CD14-positive monocyte (primary cell): ENCODE measurements around the gene CELSR1. TPM values are rescaled to one million over a fixed set of nuclear protein-coding genes. Genes with fewer than 3 reads are reported as not detected.
A peak's percentile ranks its signal among the peaks of the same experiment; 100 is the strongest.

Source experiments
- DNase-seq, 3 donors: peaks; one replicate each; pipeline ENCODE4 v3.0.0-alpha.2; 2011 to 2022
- H2AFZ ChIP-seq: 2 replicates; pipeline ENCODE4 v1.6.0; 2012; ENCODE audit warnings: mild to moderate bottlenecking, low read depth, low read length, inconsistent platforms; ENCODE audit not compliant: insufficient read depth, poor library complexity, severe bottlenecking
- H3K27ac ChIP-seq, 2 donors: 1 replicate in 1 of 2; 2 replicates in 1 of 2; pipeline ENCODE4 v1.5.1; 2012 to 2013; ENCODE audit warnings: low read length in 2 of 2, control low read depth in 1 of 2, inconsistent platforms in 1 of 2, low read depth in 1 of 2, mild to moderate bottlenecking in 1 of 2
- H3K27me3 ChIP-seq, 2 donors: one replicate each; pipeline versions ENCODE4 v1.6.0 to v1.6.1; 2011 to 2013; ENCODE audit warnings: low read length in 2 of 2; ENCODE audit not compliant: control insufficient read depth in 2 of 2, insufficient read depth in 2 of 2
- H3K36me3 ChIP-seq, 2 donors: replicated peaks in 1 of 2; 1 replicate in 1 of 2; 2 replicates in 1 of 2; pipeline versions ENCODE4 v1.5.1 to v1.6.1; 2012 to 2013; ENCODE audit warnings: low read length in 2 of 2, control low read depth in 1 of 2, inconsistent platforms in 1 of 2, mild to moderate bottlenecking in 1 of 2; ENCODE audit not compliant: insufficient read depth in 2 of 2, control insufficient read depth in 1 of 2
- H3K4me1 ChIP-seq, 2 donors: 1 replicate in 1 of 2; 2 replicates in 1 of 2; pipeline versions ENCODE4 v1.5.1 to v1.6.1; 2012 to 2013; ENCODE audit warnings: low read length in 2 of 2, control low read depth in 1 of 2, inconsistent platforms in 1 of 2, mild to moderate bottlenecking in 1 of 2, moderate library complexity in 1 of 2; ENCODE audit not compliant: insufficient read depth in 2 of 2, control insufficient read depth in 1 of 2
- H3K4me2 ChIP-seq: replicated peaks from 2 replicates; pipeline ENCODE3; 2012; ENCODE audit warnings: low read length, moderate library complexity, mild to moderate bottlenecking; ENCODE audit not compliant: poor library complexity, severe bottlenecking; ENCODE audit errors: extremely low read depth
- H3K4me3 ChIP-seq, 3 experiments: fragments of 200-600 bp in 1 of 3; sonication (generic) in 1 of 3; replicated peaks in 1 of 3; 1 replicate in 2 of 3; 2 replicates in 1 of 3; pipeline ENCODE4 v1.5.1; 2011 to 2013; ENCODE audit warnings: low read length in 3 of 3, mild to moderate bottlenecking in 3 of 3, control low read depth in 2 of 3, low read depth in 2 of 3, inconsistent platforms in 1 of 3, moderate library complexity in 1 of 3
- H3K79me2 ChIP-seq: 2 replicates; pipeline ENCODE4 v1.6.0; 2012; ENCODE audit warnings: mild to moderate bottlenecking, control low read depth, inconsistent platforms, low read length, moderate library complexity; ENCODE audit not compliant: insufficient read depth
- H3K9ac ChIP-seq: 2 replicates; pipeline ENCODE4 v1.6.0; 2017; ENCODE audit warnings: low read length, mild to moderate bottlenecking; ENCODE audit not compliant: insufficient read depth, poor library complexity, severe bottlenecking
- H3K9me3 ChIP-seq, 2 donors: replicated peaks in 1 of 2; 1 replicate in 1 of 2; 2 replicates in 1 of 2; pipeline versions ENCODE4 v1.5.1 to v1.6.1; 2012 to 2013; ENCODE audit warnings: low read length in 2 of 2, control low read depth in 1 of 2; ENCODE audit not compliant: control insufficient read depth in 1 of 2, insufficient read depth in 1 of 2
- H4K20me1 ChIP-seq: 2 replicates; pipeline ENCODE4 v1.6.0; 2012; ENCODE audit warnings: mild to moderate bottlenecking, low read length, control low read depth, moderate library complexity; ENCODE audit not compliant: insufficient read depth
- H3K27ac Mint-ChIP-seq, 7 donors: one replicate each; pipeline ENCODE4 v1.8.0; 2020; ENCODE audit warnings: mild to moderate bottlenecking in 7 of 7, mixed read lengths in 7 of 7, moderate library complexity in 6 of 7, inconsistent platforms in 2 of 7
- H3K27me3 Mint-ChIP-seq, 3 donors: one replicate each; pipeline ENCODE4 v1.8.0; 2021 to 2022; ENCODE audit warnings: low read depth in 3 of 3, mild to moderate bottlenecking in 3 of 3, mixed read lengths in 3 of 3, moderate library complexity in 3 of 3, inconsistent platforms in 1 of 3
- H3K36me3 Mint-ChIP-seq, 2 donors: one replicate each; pipeline ENCODE4 v1.8.0; 2020; ENCODE audit warnings: mixed read lengths in 2 of 2, inconsistent platforms in 1 of 2, mild to moderate bottlenecking in 1 of 2
- H3K4me1 Mint-ChIP-seq: one replicate; pipeline ENCODE4 v1.8.0; 2020; ENCODE audit warnings: mild to moderate bottlenecking, mixed read lengths
- H3K4me3 Mint-ChIP-seq, 2 donors: one replicate each; pipeline ENCODE4 v1.8.0; 2020; ENCODE audit warnings: mild to moderate bottlenecking in 2 of 2, mixed read lengths in 2 of 2, moderate library complexity in 1 of 2
- H3K9me3 Mint-ChIP-seq, 7 donors: one replicate each; pipeline ENCODE4 v1.8.0; 2020 to 2022; ENCODE audit warnings: mixed read lengths in 7 of 7, mild to moderate bottlenecking in 6 of 7, moderate library complexity in 6 of 7, inconsistent platforms in 2 of 7
- CTCF ChIP-seq: fragments of 200-600 bp; IDR thresholded peaks from one replicate; pipeline ENCODE4 v1.8.0; 2022; ENCODE audit warnings: antibody characterized with exemption, mild to moderate bottlenecking
- WGBS: methylation state at CpG from one replicate; pipeline ENCODE4 v1.1.5; 2013; ENCODE audit warnings: missing lambda C conversion rate; ENCODE audit not compliant: insufficient coverage; 5-methylcytosine and 5-hydroxymethylcytosine counted together
- intact Hi-C, 2 donors: fragments of 100-400 bp; cut with micrococcal nuclease; formaldehyde crosslinking; loops; one replicate each; pipeline versions ENCODE4 v1.15.0 to v1.15.1; 2023
- polyA plus RNA-seq, 3 donors: library from polyadenylated mRNA; depleted of rRNA in 1 of 3; unstranded in 2 of 3; stranded (reverse) in 1 of 3; fragments of 300-500 nt in 2 of 3; fragments of >200 nt in 1 of 3; fragmentation: Illumina TruSeq in 2 of 3; gene quantifications; 1 replicate in 2 of 3; 2 replicates in 1 of 3; pipeline ENCODE4 v1.2.3, GENCODE V29; 2012 to 2021

Gene CELSR1
- polyA plus RNA-seq, 3 donors: 0.16 TPM; not detected in 2

- Mint-ChIP-seq H3K36me3 (no peaks in the 10 kb centered on the region), H3K4me3 (no peak overlapping the region), H3K27me3 (peaks cover 4 to 23% (median 21%) of the 10 kb centered on the region in 3 donors), H3K4me1 (peaks cover 14% of the 10 kb centered on the region), H3K9me3 (peaks cover 1 to 8% (median 3%) of the 10 kb centered on the region in 7 donors), H3K27ac (no peak overlapping the region)
- DNase-seq: no peak
- Histone ChIP-seq H3K9ac (no peak overlapping the region), H3K79me2 (no peaks in the 10 kb centered on the region), H4K20me1 (no peaks in the 10 kb centered on the region), H3K9me3 (no peaks in the 10 kb centered on the region), H2AFZ (no peak overlapping the region), H3K4me3 (no peak overlapping the region), H3K36me3 (no peaks in the 10 kb centered on the region), H3K27ac (no peak overlapping the region), H3K4me1 (peaks cover 8% of the 10 kb centered on the region in 2 donors), H3K27me3 (no peaks in the 10 kb centered on the region), H3K4me2 (no peak overlapping the region)
- intact Hi-C loops: no loop called here
- TF ChIP-seq CTCF: no peak
- 97% methylated on average over 10 of the region's 17 CpGs for WGBS
Observed at GRCh38 chr22:46478083-46478551, 59.3 kb downstream of the CELSR1 start.

GRCh38 chr22:46476547-46476941 is 60.9 kb downstream of the CELSR1 start:
- peak overlapping the region in 1 of 2 donors; percentile 14 for H3K27ac ChIP-seq
- 7% methylated on average over 3 of the region's 8 CpGs for WGBS
- Mint-ChIP-seq H3K27ac (peak overlapping the region in 3 of 7 donors; percentile 5 to 42 (median 5)), H3K36me3 (no peaks in the 10 kb centered on the region), H3K9me3 (peaks cover 1 to 6% (median 3%) of the 10 kb centered on the region in 7 donors), H3K4me1 (peaks cover 14% of the 10 kb centered on the region), H3K4me3 (peak overlapping the region; percentile 66 to 91), H3K27me3 (peaks cover 9 to 19% (median 16%) of the 10 kb centered on the region in 3 donors)
- H3K27me3 ChIP-seq: no peaks in the 10 kb centered on the region
- peak overlapping the region in 1 of 3 experiments; percentile 64 for H3K4me3 ChIP-seq
- intact Hi-C loops: no loop called here
- peaks cover 8% of the 10 kb centered on the region in 2 donors for H3K4me1 ChIP-seq
- H3K9ac ChIP-seq: peak overlapping the region; percentile 40
- TF ChIP-seq CTCF: no peak
- peak overlapping the region; percentile 68 for H3K4me2 ChIP-seq
- no peaks in the 10 kb centered on the region for H4K20me1 ChIP-seq
- no peaks in the 10 kb centered on the region for H3K9me3 ChIP-seq
- H3K36me3 ChIP-seq: no peaks in the 10 kb centered on the region
- DNase-seq: peak; percentile 53 to 95 (median 72)
- no peaks in the 10 kb centered on the region for H3K79me2 ChIP-seq
- H2AFZ ChIP-seq: peak overlapping the region; percentile 59
